ENCODE data around the gene RIMOC1. TPM values are rescaled to one million over a fixed set of nuclear protein-coding genes. Genes with fewer than 3 reads are reported as not detected.

Gene RIMOC1
- total RNA-seq, 1 donor from 2014 or later, result 30.2 TPM

DNA sequence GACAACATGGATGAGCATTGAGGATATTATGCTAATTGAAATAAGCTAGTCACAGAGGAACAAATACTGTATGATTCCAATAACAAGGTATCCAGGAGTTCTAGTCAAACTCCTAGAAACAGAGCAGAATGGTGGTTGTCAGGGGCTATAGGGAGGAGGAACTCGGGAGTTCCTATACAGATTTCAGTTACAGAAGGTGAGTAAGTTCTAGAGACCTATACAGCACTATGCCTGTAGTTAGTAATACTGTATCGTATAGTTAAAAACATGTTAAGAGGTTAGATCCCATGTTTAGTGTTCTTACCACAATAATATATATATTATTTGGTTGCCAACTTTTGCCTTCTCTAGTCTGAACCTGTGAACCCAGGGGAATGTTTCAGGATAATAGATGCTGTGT is 26.0 kb upstream of the RIMOC1 start:
- POLR2A ChIA-PET, result no interaction called here
- H3K4me3 Mint-ChIP-seq, result no peak overlapping the region
- no peak overlapping the region for H3K27ac Mint-ChIP-seq
- intact Hi-C loops (cut with micrococcal nuclease), result no loop called here
- CTCF ChIA-PET, result no interaction called here
- TF ChIP-seq, protein P1, sequence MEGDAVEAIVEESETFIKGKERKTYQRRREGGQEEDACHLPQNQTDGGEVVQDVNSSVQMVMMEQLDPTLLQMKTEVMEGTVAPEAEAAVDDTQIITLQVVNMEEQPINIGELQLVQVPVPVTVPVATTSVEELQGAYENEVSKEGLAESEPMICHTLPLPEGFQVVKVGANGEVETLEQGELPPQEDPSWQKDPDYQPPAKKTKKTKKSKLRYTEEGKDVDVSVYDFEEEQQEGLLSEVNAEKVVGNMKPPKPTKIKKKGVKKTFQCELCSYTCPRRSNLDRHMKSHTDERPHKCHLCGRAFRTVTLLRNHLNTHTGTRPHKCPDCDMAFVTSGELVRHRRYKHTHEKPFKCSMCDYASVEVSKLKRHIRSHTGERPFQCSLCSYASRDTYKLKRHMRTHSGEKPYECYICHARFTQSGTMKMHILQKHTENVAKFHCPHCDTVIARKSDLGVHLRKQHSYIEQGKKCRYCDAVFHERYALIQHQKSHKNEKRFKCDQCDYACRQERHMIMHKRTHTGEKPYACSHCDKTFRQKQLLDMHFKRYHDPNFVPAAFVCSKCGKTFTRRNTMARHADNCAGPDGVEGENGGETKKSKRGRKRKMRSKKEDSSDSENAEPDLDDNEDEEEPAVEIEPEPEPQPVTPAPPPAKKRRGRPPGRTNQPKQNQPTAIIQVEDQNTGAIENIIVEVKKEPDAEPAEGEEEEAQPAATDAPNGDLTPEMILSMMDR (IDR thresholded peaks at IDR 0.05), result no peak
- DNase-seq (no peak), ATAC-seq (ENCODE audit: low read depth) (no peak)
- no peaks in the 10 kb centered on the region for H3K4me1 Mint-ChIP-seq
- no peaks in the 10 kb centered on the region for H3K9me3 Mint-ChIP-seq
- H3K27me3 Mint-ChIP-seq, result peaks cover 29% of the 10 kb centered on the region
- no peaks in the 10 kb centered on the region for H3K36me3 Mint-ChIP-seq (ENCODE audit: low read depth)

DNA sequence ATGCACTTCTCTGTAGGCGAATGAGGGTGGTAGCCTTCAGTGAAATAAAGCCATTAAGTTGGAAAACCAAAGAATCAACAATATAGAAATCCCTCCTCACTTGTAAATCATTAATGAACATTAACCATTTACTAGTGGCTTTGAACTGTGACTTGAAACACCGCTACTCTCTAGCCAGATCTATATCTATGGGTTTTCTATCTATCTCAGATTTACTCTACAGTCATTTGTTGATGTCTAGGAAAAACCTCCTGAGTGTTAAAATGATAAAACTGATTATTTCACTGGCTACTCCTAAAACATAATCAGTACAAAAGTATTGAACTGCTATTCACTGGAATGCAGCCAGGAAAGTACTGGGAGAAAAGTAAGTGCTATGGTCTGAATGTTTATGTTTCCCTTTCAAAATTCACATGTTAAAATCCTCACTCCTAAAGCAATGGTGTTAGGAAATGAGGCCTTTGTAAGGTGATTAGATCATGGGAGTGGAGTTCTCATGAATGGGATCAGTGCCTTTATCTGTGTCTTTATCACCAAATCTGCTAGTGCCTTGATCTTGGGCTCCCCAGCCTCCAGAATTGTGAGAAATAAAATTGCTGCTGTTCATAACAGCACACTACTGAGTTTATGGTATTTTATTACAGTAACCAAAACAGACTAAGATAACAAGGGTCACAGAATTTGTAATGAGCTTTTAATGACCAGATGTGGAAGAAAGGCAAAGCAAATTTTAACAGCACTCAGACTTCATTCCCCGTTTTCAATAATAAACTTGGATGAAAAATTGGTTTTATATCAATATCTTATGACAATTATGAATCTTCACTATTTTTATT is 25.3 kb upstream of the RIMOC1 start:
- TF ChIP-seq, protein P1 (IDR thresholded peaks at IDR 0.05), result no peak
- Mint-ChIP-seq H3K4me3 (no peak overlapping the region), H3K36me3 (ENCODE audit: low read depth) (no peaks in the 10 kb centered on the region), H3K9me3 (no peaks in the 10 kb centered on the region), H3K27me3 (peaks cover 32% of the 10 kb centered on the region), H3K27ac (no peak overlapping the region), H3K4me1 (no peaks in the 10 kb centered on the region)
- ATAC-seq (ENCODE audit: low read depth) (no peak), DNase-seq (no peak)
- intact Hi-C loops (cut with micrococcal nuclease), result no loop called here
- ChIA-PET CTCF (no interaction called here), POLR2A (no interaction called here)

DNA sequence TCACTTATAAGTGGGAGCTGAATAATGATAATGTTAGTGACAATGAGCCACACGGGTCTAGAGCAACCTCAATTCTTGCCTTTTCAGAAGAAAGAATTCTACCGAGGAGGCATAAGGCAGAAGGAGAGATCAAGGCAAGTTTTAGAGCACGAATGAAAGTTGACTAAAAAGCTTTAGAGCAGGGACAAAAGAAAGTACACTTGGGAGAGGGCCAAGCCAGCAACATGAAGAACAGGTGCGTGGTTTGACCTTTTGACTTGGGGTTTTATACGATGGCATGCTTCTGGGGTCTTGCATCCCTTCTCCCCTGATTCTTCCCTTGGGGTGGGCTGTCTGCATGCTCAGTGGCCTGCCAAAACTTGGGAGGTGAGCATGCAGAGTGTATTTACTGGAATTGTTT is 21.4 kb upstream of the RIMOC1 start:
- no peak overlapping the region for H3K4me3 Mint-ChIP-seq
- no peak for ATAC-seq (ENCODE audit: low read depth)
- no peaks in the 10 kb centered on the region for H3K9me3 Mint-ChIP-seq
- no peak for DNase-seq
- POLR2A ChIA-PET, result no interaction called here
- TF ChIP-seq, protein P1 (IDR thresholded peaks at IDR 0.05), result no peak
- H3K36me3 Mint-ChIP-seq (ENCODE audit: low read depth), result no peaks in the 10 kb centered on the region
- H3K27me3 Mint-ChIP-seq, result peaks cover 35% of the 10 kb centered on the region
- no peak overlapping the region for H3K27ac Mint-ChIP-seq
- CTCF ChIA-PET, result no interaction called here
- intact Hi-C loops (cut with micrococcal nuclease), result no loop called here
- no peaks in the 10 kb centered on the region for H3K4me1 Mint-ChIP-seq

DNA sequence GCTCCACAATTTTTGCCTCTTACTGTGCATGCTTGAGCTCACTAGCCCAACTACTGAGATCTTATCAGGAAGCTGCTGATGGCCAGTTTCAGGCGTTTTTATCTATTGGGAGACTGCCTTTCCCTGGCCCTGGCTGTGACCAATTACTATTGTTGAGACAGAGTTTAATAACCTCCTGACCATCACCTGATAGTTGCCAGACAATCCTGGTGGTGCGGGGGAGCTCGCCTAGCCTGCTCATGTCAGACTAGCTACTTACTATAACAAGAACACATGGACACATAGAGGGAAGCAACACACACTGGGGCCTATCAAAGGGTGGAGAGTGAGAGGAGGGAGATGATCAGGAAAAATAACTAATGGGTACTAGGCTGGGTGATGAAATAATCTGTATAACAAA is 20.9 kb upstream of the RIMOC1 start:
- TF ChIP-seq, protein P1 (IDR thresholded peaks at IDR 0.05), result no peak
- CTCF ChIA-PET, result no interaction called here
- POLR2A ChIA-PET, result no interaction called here
- H3K36me3 Mint-ChIP-seq (ENCODE audit: low read depth), result no peaks in the 10 kb centered on the region
- ATAC-seq (ENCODE audit: low read depth), result no peak
- no peaks in the 10 kb centered on the region for H3K9me3 Mint-ChIP-seq
- peaks cover 37% of the 10 kb centered on the region for H3K27me3 Mint-ChIP-seq
- no peak for DNase-seq
- H3K4me3 Mint-ChIP-seq, result no peak overlapping the region
- H3K4me1 Mint-ChIP-seq, result no peaks in the 10 kb centered on the region
- intact Hi-C loops (cut with micrococcal nuclease), result no loop called here
- no peak overlapping the region for H3K27ac Mint-ChIP-seq

DNA sequence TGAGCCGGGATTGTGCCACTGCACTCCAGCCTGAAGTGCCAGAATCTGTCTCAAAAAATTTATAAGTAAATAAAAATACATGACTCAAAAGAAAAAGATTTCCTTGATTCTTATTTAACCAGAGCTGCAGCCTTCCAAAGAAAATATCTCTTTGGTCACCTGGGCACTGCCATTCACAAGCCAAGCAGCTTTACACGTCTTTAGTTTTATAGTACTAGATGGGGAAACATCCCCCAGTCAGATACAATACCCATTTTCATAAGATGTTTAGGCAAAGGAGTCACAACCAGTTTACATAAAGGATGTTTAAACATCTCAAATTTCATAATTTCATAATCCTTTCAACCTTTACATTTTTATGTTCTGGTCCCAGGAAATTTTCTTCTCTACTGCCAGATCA is 20.2 kb upstream of the RIMOC1 start:
- no peak for ATAC-seq (ENCODE audit: low read depth)
- no peak overlapping the region for H3K27ac Mint-ChIP-seq
- CTCF ChIA-PET, result no interaction called here

More for the DNA sequence above, 20.2 kb upstream of the RIMOC1 start:
- Mint-ChIP-seq H3K36me3 (ENCODE audit: low read depth) (no peaks in the 10 kb centered on the region), H3K27me3 (peaks cover 31% of the 10 kb centered on the region), H3K4me1 (no peaks in the 10 kb centered on the region), H3K9me3 (no peaks in the 10 kb centered on the region), H3K4me3 (no peak overlapping the region)
- intact Hi-C loops (cut with micrococcal nuclease), result no loop called here
- POLR2A ChIA-PET, result no interaction called here
- TF ChIP-seq, protein P1 (IDR thresholded peaks at IDR 0.05), result no peak
- no peak for DNase-seq

Measured in activated B cell treated with CpG ODN at 0.5 μM for 24 hours (primary cell).